Left ventricle myocardium inferior (tissue), 1 donor: ENCODE measurements around the gene TXNDC2. TPM values are rescaled to one million over a fixed set of nuclear protein-coding genes. Genes with fewer than 3 reads are reported as not detected.
"Not testable (repeated sequence)": the region's sequence is repeated elsewhere in the genome, so short reads cannot be mapped to it uniquely, and the experiment has no call there.

Source experiments
- DNase-seq: peaks from one replicate; pipeline ENCODE4 v3.0.0-alpha.2; 2020
- H3K27ac ChIP-seq: fragments of 200-600 bp; replicated peaks from 2 replicates; pipeline ENCODE4 v1.8.0; 2021
- H3K27me3 ChIP-seq: fragments of 200-600 bp; 2 replicates; pipeline ENCODE4 v1.8.0; 2021; ENCODE audit warnings: low read depth
- H3K36me3 ChIP-seq: fragments of 200-600 bp; 2 replicates; pipeline ENCODE4 v1.8.0; 2021
- H3K4me1 ChIP-seq: fragments of 200-600 bp; 2 replicates; pipeline ENCODE4 v1.8.0; 2021
- H3K4me3 ChIP-seq: fragments of 200-600 bp; 2 replicates; pipeline ENCODE4 v1.8.0; 2021; ENCODE audit warnings: mild to moderate bottlenecking, moderate library complexity
- H3K9me3 ChIP-seq: fragments of 200-600 bp; replicated peaks from 2 replicates; pipeline ENCODE4 v1.8.0; 2021
- intact Hi-C: fragments of 100-400 bp; cut with micrococcal nuclease; formaldehyde crosslinking; loops from one replicate; pipeline ENCODE4 v1.11.0; 2022
- total RNA-seq: library from RNA; stranded (reverse); fragmentation: NEBNext Ultra II Directional; extraction: Animal tissue kit (Norgen Biotek cat#: 25700); gene quantifications from one replicate; pipeline ENCODE4 v1.2.1, GENCODE V29; 2021
- TF ChIP-seq, protein P1 (sequence below): fragments of 200-600 bp; IDR thresholded peaks from 2 replicates; pipeline ENCODE4 v1.8.0; 2021; ENCODE audit warnings: antibody characterized with exemption, mild to moderate bottlenecking, borderline replicate concordance
- donor health status: DM: no; HTN: yes; CAD: no; lungs with severe emphysema.

Gene TXNDC2
- total RNA-seq, 1 donor from 2014 or later: not detected

- no peaks in the 10 kb centered on the region for H3K36me3 ChIP-seq
- TF ChIP-seq, protein P1, sequence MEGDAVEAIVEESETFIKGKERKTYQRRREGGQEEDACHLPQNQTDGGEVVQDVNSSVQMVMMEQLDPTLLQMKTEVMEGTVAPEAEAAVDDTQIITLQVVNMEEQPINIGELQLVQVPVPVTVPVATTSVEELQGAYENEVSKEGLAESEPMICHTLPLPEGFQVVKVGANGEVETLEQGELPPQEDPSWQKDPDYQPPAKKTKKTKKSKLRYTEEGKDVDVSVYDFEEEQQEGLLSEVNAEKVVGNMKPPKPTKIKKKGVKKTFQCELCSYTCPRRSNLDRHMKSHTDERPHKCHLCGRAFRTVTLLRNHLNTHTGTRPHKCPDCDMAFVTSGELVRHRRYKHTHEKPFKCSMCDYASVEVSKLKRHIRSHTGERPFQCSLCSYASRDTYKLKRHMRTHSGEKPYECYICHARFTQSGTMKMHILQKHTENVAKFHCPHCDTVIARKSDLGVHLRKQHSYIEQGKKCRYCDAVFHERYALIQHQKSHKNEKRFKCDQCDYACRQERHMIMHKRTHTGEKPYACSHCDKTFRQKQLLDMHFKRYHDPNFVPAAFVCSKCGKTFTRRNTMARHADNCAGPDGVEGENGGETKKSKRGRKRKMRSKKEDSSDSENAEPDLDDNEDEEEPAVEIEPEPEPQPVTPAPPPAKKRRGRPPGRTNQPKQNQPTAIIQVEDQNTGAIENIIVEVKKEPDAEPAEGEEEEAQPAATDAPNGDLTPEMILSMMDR: no peak
- intact Hi-C loops: no loop called here
- no peak overlapping the region for H3K27ac ChIP-seq
- no peak overlapping the region for H3K4me3 ChIP-seq
- H3K9me3 ChIP-seq: no peaks in the 10 kb centered on the region
- no peak for DNase-seq
- H3K27me3 ChIP-seq: no peaks in the 10 kb centered on the region
- H3K4me1 ChIP-seq: peaks cover 11% of the 10 kb centered on the region
Observed at GRCh38 chr18:9856092-9856491, 29.7 kb upstream of the TXNDC2 start.

DNA sequence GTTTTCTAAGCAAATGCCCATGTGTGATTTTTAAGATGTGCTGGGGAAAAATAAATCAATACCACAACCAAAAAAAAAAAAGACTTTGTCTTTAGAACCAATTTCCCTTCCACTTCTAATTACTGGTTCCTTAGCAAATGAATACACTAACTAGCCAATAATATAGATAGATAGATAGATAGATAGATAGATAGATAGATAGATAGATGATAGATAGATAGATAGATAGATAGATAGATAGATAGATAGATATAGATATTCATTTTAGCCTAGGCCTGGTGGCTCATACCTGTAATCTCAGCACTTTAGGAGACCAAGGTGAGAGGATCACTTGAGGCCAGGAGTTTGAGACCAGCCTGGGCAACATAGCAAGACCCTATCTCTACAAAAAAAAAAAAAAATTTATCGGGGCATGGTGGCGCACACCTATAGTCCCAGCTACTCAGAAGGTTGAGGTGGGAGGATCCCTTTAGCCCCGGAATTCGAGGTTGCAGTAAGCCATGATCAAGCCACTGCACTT, 28.2 kb upstream of the TXNDC2 start:
- H3K27ac ChIP-seq, H3K36me3 ChIP-seq, H3K27me3 ChIP-seq, DNase-seq, H3K4me3 ChIP-seq, intact Hi-C loops, H3K9me3 ChIP-seq: not testable (repeated sequence)
- peaks cover 11% of the 10 kb centered on the region for H3K4me1 ChIP-seq

GRCh38 chr18:9858642-9859041, 27.1 kb upstream of the TXNDC2 start:
- TF ChIP-seq, protein P1: no peak
- no peak overlapping the region for H3K27ac ChIP-seq
- intact Hi-C loops: no loop called here
- H3K36me3 ChIP-seq: no peaks in the 10 kb centered on the region
- no peak for DNase-seq
- peaks cover 11% of the 10 kb centered on the region for H3K4me1 ChIP-seq
- no peaks in the 10 kb centered on the region for H3K9me3 ChIP-seq
- no peak overlapping the region for H3K4me3 ChIP-seq
- H3K27me3 ChIP-seq: no peaks in the 10 kb centered on the region

DNA sequence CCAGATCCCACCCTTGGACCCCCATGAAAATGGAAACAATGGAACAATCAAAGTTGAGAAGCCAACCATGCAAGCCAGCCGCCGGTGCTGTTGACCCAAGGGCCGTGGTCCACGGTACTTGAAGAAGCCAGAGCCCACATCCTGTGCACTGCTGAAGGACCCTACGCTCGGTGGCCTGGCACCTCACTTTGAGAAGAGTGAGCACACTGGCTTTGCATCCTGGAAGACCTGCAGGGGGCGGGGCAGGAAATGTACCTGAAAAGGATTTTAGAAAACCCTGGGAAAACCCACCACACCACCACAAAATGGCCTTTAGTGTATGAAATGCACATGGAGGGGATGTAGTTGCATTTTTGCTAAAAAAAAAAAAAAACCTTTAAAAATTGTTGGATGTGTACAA, 26.5 kb upstream of the TXNDC2 start:
- no peak overlapping the region for H3K4me3 ChIP-seq
- H3K4me1 ChIP-seq: peaks cover 11% of the 10 kb centered on the region
- intact Hi-C loops: no loop called here
- no peak for DNase-seq
- H3K36me3 ChIP-seq: no peaks in the 10 kb centered on the region
- H3K27me3 ChIP-seq: no peaks in the 10 kb centered on the region
- no peak overlapping the region for H3K27ac ChIP-seq
- TF ChIP-seq, protein P1: no peak
- H3K9me3 ChIP-seq: no peaks in the 10 kb centered on the region

DNA sequence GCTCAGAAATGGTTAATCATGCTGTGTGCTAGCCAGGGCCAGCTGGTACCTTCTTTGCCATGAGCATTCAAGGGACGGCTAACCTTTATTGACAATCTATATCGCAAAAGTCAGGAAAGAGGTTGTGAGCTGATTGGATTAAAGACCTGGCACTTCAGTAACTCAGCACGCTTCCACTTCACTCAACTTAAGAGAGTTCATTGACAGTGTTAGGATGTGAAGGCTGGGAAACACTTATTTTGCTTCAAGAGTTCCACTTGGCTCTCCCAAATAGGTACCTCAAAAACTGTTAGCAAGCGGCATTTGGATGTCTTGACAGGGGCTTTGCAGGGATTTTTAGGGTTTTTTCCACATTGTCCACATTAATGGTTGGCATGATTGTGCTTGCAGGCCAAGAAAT, 25.1 kb upstream of the TXNDC2 start:
- peaks cover 11% of the 10 kb centered on the region for H3K4me1 ChIP-seq
- no peak overlapping the region for H3K4me3 ChIP-seq
- intact Hi-C loops: no loop called here
- no peak for DNase-seq
- H3K27me3 ChIP-seq: no peaks in the 10 kb centered on the region
- no peaks in the 10 kb centered on the region for H3K36me3 ChIP-seq
- no peak overlapping the region for H3K27ac ChIP-seq
- TF ChIP-seq, protein P1: no peak
- H3K9me3 ChIP-seq: peaks cover 8% of the 10 kb centered on the region

- Histone ChIP-seq H3K36me3 (no peaks in the 10 kb centered on the region), H3K27me3 (no peaks in the 10 kb centered on the region), H3K4me3 (no peak overlapping the region), H3K27ac (no peak overlapping the region), H3K4me1 (peaks cover 11% of the 10 kb centered on the region), H3K9me3 (peaks cover 13% of the 10 kb centered on the region)
- intact Hi-C loops: no loop called here
- no peak for DNase-seq
- TF ChIP-seq, protein P1: no peak
Observed at GRCh38 chr18:9861157-9861556, 24.6 kb upstream of the TXNDC2 start.
